Right renal cortex interstitium (tissue), 3 donors: ENCODE measurements around the gene RAD51C. TPM values are rescaled to one million over a fixed set of nuclear protein-coding genes. Genes with fewer than 3 reads are reported as not detected.
"Not testable (repeated sequence)": the region's sequence is repeated elsewhere in the genome, so short reads cannot be mapped to it uniquely, and the experiment has no call there.

Experiments
- DNase-seq, 3 donors: peaks; one replicate each; pipeline ENCODE4 v3.0.0-alpha.2; 2013; ENCODE audit warnings: low read depth in 3 of 3, low spot score in 2 of 3
- polyA plus RNA-seq, 3 donors: library from polyadenylated mRNA; unstranded; fragments of 120-200 nt; gene quantifications; one replicate each; pipeline ENCODE4 v1.2.1, GENCODE V29; 2013; ENCODE audit not compliant: insufficient read length in 3 of 3

The RAD51C gene
- polyA plus RNA-seq = 10 to 100 TPM; 50.6 to 53.0 (median 51.9) TPM

DNA sequence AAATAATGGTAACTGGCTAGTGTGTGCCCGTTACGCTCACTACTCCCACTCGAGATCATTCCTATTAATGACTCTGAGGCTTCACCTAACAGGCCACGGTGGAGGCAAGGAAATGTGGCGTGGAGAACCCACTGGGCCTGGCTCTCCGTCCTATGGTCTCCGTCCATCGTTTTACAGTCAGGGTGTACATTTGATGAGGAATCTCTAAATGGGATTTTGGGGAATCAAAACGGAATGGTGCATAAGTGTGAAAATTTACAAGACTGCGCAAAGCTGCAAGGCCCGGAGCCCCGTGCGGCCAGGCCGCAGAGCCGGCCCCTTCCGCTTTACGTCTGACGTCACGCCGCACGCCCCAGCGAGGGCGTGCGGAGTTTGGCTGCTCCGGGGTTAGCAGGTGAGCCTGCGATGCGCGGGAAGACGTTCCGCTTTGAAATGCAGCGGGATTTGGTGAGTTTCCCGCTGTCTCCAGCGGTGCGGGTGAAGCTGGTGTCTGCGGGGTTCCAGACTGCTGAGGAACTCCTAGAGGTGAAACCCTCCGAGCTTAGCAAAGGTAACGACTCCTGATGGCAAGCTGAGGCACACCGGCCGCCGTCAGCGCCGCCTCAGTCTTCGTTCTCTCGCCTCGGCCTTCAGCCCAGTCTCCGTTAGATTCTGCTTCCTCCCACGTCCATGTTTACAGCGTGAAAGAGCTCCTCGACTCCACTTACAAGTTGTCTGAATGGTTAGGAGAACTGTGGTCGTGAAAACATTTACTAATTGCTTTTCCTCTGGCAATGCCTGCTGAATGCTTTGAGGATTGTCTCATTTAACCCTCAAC lies at the start of gene RAD51C:
Gene RAD51C (plus strand): TSS at position 364 of the 817 bp plus-strand sequence. CDS start 42 bp downstream, at position 406.
- DNase-seq = peak; percentile 72 to 77 (median 73)

DNA sequence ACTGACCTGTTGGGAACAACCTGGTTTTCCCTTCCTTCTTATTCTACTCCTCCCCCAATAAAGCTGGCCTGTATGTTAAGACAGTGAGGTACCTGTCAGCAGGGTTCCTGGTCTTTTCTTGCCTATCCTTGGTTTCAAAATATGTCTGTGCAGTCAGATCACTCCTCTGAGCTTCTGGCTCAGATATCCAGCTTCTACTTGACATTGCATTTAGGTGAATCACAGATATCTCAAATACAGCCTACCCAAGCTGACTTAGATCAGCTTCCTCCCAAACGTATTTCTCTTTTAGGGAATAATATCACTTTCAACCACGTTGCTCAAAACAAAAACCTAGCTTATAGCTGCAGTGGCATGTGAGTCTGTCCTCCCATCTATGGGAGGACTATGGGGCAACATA lies 49.3 kb upstream of the RAD51C start:
- DNase-seq = no peak

DNA sequence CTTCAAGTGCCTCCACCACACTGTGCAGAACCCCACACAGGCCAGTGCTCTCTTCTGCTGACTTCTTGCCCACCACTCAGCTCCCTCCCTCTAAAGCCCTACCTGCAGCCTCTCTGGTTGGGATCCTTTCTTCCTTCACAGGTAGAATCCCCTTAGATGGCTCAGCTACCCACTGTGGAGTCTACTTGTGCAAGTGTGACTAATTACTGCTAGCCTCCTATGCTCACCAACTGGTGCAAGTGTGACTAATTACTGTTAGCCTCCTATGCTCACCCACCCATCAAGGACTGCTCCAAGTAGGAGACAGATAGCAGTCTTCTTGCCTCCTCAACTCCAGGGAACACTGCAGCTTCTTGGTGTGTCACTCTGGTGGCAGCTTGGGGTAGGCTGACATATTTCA lies 44.2 kb upstream of the RAD51C start:
- no peak for DNase-seq

DNA sequence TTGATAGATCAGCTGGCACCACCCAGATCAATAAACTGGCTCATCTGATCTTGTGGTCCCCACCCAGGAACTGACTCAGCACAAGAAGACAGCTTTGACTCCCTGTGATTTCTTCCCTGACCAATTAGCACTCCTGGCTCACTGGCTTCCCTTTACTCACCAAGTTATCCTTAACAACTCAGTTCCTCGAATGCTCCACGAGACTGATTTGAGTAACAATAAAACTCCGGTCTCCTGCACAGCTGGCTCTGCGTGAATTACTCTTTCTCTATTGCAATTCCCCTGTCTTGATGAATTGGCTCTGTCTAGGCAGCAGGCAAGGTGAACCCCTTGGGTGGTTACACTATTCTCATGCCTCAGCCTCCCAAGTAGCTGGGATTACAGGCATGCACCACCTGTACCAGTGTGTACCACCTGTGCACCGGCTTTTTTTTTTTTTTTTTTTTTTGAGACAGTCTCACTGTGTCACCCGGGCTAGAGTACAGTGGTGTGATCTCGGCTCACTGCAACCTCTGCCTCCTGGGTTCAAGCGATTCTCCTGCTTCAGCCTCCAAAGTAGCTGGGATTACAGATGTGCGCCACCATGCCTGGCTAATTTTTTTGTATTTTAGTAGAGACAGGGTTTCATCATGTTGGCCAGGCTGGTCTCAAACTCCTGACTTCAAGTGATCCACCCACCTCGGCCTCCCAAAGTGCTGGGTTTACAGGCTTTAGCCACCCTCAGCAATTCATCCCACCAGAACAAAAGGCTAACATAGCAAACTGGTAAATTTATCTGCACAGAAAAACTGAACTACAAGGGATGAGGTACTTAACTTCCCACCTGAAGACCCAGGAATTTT lies 34.2 kb upstream of the RAD51C start:
- not testable (repeated sequence) for DNase-seq

DNA sequence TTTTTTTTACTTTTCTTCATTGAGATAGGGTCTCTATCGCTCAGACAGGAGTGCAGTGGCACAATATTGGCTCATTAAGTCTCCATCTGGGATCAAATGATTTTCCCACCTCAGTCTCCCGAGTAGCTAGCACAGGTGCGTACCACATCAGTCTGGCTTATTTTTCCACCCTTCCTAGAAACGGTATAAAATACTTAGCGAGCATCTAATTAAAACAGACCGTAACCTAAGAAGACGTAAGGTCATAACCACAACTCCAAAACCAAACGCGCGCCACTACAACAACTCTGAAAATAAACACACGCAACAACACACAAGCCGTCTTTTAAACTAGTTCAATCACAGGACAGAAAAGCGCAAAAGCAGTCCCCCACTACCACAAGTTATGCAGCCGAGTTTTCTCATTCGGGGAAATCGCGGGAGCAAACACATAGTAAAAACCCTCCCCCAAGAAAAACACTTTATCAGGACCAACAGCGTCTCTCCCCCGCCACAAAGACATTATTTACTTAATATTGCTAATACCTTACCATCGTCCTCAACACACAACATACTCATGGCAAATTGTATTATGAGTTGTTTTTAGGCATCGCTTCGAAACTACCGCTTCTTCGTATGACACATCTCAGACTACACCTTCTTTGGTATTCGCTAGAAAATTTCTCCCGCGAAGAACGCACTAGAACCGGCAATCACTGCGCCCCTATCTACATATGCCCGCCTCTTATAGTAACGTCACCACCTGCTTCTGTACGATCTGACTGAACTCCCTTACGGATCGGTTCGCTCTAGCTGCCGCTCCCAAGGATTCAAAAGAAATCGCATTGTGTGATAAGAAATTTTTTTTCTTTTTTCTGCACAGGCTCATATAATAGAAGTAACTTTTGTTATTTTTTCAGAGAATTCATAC lies 33.3 kb upstream of the RAD51C start:
- peak; percentile 91 to 100 (median 92) for DNase-seq

DNA sequence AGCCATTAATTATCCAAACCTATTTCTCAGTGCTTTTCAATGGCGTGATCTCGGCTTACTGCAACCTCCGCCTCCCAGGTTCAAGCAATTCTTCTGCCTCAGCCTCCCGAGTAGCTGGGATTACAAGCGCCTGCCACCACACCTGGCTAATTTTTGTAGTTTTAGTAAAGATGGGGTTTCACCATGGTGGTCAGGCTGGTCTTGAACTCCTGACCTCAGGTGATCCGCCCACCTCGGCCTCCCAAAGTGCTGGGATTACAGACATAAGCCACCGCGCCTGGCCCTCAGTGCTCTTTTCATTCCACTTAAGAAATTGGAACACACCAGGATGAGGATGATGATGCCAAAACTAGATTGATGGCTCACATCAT lies 32.7 kb upstream of the RAD51C start:
- DNase-seq = not testable (repeated sequence)

DNA sequence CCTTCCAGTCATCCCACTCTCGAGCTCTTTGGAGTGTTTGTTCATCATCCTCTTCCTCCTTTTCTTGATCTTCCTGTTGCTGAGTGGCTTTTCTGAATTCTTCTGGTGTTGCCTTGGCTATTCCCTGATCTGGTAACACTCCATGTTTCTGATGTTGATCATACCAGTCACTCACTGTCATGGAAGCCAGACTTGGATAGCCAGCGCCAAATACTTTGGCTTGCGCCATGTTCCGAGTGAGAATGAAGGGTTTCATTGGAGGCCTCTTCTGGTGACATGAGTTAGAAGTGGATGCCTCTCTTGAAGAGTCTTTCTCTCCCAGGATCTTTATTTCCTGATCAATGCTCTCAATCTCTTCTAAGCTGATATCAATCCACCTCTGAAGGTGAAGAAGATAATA lies 31.8 kb upstream of the RAD51C start:
- DNase-seq = no peak

DNA sequence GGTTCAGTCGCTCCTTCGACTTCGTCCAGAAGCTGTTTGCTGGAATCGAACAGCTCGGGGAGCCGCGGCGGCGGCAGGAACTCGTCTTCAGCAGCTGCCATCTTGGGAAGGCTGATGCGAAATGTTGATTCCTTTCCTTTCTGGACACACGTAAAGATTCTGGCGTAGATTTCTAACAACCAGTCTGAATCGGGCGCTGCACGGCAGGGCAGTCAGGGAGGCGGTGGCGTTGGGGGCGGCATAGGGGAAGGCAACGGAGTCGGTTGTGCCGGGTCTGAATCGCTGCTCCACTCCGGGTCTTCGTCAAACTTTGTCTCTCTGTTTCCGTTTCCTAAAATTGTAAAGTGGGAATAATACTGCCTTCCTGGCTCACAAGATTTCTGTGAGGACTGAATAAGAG lies 30.9 kb upstream of the RAD51C start:
- no peak for DNase-seq

DNA sequence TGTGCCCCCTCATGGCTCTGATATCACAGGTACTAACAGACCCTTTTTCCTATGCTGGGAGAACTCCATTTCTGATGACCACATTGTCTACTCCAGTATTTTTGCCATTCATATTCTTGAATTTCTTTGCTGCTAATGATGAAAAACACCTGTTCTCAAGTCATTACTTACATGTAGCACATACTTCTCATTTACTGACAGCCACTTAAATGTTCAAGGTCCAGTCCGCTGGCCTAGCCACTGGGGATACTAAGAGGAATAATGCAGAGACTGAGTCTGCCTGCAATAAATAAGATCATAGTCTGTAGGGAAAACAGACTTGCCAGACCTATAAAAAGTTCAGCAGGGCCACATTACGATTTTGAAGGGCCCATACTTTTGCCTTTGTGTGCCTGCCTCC lies 28.1 kb upstream of the RAD51C start:
- DNase-seq = no peak

DNA sequence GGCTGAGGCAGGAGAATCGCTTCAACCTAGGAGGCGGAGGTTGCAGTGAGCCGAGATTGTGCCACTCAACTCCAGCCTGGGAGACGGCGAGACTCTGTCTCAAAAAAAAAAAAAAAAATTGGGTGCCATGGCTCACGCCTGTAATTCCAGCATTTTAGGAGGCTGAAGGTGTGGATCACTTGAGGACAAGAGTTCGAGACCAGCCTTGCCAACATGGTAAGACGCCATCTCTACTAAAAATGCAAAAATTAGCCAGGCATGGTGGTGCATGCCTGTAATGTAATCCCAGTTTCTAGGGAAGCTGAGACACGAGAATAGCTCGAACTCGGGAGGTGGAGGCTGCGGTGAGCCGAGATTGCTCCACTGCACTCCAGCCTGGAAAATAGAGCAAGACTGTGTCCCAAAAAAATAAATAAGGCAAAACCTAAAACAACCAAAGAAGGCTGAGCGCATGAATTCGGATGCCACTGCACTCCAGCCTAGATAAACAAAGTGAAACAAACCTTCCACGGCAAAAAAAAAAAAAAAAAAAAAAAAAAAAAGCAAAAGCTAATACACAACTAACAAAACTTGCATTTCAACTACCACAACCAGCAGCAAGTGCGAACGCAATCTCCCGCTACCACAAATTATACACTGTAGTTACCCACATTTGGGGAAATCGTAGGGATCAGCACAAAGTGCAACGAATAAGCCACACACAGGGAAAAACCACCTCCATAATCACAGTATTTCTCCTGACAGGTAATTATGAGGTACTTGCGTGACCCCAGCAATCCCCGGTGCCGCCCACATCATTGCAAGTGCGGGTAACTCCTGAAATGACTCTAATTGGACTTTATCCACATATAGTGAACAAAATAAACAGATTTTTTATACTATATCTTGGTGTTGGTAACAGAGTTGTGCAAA lies 26.2 kb upstream of the RAD51C start:
- DNase-seq = no peak

DNA sequence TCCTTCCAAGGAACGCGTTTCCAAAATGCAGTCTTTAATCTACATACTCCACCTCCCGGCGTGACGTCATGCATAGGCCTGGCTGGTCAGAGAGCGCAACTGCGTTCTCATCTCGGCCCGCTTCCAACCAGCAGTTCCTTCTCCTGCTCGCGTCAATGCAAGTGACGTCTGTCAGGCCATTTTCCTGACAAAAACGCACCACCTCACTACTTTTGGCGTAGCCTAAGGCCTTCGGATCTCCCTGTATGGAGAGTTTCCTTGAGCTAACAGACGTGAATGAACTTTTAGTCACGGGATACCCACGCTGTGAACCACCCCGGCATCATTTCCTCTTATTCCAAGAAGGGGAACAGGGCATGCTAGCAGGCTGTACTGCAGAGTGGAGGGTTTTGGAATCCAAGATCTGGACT lies 25.5 kb upstream of the RAD51C start:
- DNase-seq = peak; percentile 14 to 40 (median 21)

DNA sequence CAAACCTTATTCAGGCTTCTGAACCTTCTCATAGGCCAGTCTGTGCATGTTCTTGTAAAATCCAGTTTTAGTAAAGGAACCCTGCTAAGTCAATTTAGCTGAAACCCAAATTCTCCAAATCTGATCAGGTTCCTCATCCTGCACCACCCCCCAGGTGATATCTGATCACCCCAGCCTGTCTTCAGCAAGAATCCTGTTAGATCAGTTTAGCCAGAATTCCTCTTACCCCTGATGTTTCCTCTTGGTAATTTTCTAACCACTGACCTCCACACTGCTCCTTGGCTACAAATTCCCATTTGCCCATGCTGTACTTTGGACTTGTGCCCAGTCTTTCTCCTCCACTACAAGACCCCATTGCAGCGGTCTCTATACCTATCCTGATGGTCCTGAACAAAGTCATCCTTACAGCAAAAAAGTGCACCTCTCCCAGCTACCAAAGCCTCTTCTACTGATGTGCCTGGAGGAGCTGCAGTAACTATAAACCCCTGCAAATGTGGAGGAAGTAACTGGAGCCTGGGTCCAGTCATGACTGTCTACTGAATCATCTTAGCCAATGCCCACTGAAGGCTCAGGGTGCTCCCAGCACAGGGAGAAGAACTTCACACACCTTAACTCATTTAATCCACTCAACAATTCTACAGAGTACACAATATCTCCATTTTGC lies 24.3 kb upstream of the RAD51C start:
- no peak for DNase-seq

DNA sequence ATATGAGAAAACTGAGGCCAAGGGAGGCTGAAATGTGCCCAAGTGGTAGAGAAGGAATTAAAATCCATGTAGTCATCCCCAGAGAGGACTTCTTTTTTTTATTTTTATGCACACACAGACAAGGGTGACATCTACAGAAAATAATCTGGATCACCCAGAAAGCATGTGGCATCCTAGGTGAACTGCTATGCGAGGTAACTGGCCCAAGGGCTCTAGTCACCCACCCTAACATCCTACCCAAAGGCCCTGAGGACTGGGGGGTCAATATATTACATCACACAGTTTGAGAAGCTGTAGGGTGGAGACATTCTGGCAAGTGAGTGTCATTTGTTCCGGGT lies 23.8 kb upstream of the RAD51C start:
- DNase-seq = no peak

DNA sequence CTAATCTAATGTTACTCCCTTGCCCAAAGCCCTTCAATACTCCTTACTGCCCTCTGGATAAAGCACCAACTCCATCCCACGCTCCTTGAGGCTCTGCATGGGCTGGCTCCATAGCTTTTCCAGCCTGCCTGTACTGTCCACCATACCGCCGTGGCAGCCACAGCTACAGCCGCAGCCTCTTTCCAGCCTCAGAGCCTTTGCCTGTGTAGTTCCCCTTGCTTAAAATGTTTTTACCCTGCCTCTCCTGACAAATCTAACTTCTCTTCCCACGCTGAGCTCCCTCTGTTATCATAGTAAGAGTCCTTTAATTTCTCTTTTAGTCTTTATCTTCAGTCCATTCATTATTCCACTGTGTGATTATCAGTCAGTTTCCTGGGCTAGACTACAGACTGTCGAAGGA lies 22.5 kb upstream of the RAD51C start:
- no peak for DNase-seq

DNA sequence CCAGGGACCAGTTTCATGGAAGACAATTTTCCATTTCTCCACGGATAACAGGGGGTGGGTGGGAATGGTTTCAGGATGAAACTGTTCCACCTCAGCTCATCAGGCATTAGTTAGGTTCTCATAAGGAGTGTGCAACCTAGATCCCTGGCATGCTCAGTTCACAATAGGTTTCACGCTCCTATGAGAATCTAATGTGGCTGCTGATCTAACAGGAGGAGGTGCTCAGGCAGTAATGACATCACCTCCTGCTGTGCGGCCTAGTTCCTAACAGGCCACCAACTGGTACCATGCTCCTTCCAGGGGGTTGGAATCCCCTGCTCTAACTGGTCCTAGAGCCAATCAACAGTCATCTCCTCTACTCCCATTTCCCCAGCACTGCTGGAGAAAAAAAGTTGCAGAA lies 20.4 kb upstream of the RAD51C start:
- no peak for DNase-seq

DNA sequence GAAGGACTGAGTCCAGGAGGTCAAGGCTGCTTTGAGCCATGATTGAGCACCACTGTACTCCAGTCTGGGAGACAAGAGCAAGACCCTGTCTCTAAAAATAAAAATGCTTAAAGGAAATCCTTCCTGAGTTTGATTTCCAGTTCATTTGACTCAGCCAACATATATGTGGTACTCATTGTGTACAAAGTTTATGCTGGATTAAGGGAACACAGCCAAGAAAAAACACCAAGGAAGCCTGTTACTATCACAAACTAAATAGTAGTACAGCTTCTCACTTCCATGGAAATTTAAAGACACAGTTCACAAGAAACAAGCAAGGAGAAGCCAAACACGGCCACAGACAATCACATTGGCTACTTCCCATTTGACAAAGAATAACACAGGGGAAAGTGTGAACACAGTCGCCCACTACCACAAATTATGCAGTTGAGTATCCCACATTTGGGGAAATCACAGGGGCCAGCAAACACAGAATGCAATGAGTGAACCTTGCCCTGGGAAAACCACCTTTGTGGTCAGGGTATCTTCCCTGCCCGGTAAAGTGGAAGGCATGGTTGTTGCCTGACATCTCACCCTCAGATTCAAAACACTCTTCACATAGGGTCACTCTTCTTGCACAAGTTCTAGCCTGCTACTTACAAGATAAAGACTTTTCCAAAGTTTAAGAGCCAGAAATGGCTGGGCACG lies 15.1 kb upstream of the RAD51C start:
- DNase-seq = no peak

DNA sequence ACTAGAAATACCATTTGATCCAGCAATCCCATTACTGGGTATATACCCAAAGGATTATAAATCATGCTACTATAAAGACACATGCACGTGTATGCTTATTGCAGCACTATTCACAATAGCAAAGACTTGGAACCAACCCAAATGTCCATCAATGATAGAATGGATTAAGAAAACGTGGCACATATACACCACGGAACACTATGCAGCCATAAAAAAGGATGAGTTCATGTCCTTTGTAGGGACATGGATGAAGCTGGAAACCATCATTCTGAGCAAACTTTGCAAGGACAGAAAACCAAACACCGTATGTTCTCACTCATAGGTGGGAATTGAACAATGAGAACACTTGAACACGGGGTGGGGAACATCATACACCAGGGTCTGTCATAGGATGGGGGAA lies 14.1 kb upstream of the RAD51C start:
- not testable (repeated sequence) for DNase-seq

DNA sequence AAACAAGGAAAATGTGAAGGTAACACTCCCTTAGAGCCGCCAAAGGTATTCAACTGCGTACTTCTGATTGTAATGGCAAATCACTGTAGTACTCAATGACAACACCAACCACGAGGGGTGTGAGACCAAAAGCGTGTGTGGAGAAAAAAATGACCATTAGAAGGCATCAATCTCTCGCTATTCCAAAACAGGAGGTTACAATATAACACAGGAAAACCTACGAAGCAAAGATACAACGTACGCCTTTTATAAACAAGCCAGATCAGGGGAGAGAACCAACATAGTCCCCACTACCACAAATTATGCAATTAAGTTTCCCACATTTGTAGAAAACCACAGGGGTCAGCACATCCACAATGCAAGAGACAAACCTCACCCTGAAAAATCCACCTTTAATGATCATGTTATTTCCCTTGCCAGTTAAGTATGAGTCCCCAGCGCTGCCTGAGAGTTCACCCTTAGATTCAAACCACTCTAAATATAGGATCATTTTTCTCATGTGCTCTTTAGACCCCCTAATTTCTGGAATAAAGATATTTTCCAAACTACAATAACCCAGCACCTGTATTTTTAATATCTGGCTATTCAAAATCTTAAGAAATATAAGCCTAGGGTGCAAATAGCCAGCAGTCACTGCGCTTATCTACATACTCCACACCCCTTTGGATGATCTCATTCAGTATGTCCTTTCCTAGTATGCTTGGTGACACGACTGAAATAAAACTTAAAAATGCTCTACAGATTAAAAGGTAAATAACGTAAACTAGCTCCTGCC lies 13.0 kb upstream of the RAD51C start:
- DNase-seq = no peak
